ENCODE data around the gene TIMM29. TPM values are rescaled to one million over a fixed set of nuclear protein-coding genes. Genes with fewer than 3 reads are reported as not detected.

Gene TIMM29
- total and polyA plus RNA-seq, 9 of the 15 experiments (the other 6 are each of a cell fraction or from before 2014, with no cell fraction given), result 2.4 to 29.4 (median 16.3) TPM

GRCh38 chr19:10960314-10961072, 31.9 kb downstream of the TIMM29 start, which contains the start of gene SMARCA4 (continued):
- TF ChIP-seq ZNF277 (CRISPR knock-in tag; IDR thresholded peaks at IDR 0.05; ENCODE audit: borderline replicate concordance) (no peak), THRB (CRISPR knock-in tag; conservative IDR thresholded peaks at IDR 0.05) (no peak), FIP1L1 (IDR thresholded peaks at IDR 0.05; ENCODE audit: low read depth, low read length, poor library complexity, severe bottlenecking) (peak; percentile 82), POU5F1 (IDR thresholded peaks at IDR 0.05; ENCODE audit: borderline replicate concordance, low read depth, low read length, partially characterized antibody) (peak; percentile 90), KLF13 (tag; IDR thresholded peaks at IDR 0.05; ENCODE audit: borderline replicate concordance, low read depth) (peak; percentile 87), ZNF318 (IDR thresholded peaks at IDR 0.05; ENCODE audit: borderline replicate concordance in 1 of 2, low read depth in 1 of 2) (no peak), MAFK (IDR thresholded peaks at IDR 0.05; ENCODE audit: low read length) (no peak), TEAD1 (CRISPR knock-in tag; IDR thresholded peaks at IDR 0.05) (peak in 1 of 2 experiments; percentile 39; a peak in 1 of 4 replicates), NRF1 (conservative IDR thresholded peaks at IDR 0.05 in 1 of 2, IDR thresholded peaks at IDR 0.05 in 1 of 2) (peak; percentile 100), TBP (optimal IDR thresholded peaks at IDR 0.05; ENCODE audit: low read depth, low read length) (peak; percentile 68), CXXC5 (CRISPR knock-in tag; IDR thresholded peaks at IDR 0.05) (peak; percentile 92), ZNF165 (CRISPR knock-in tag; IDR thresholded peaks at IDR 0.05; ENCODE audit: borderline replicate concordance) (no peak), ZBTB34 (CRISPR knock-in tag; IDR thresholded peaks at IDR 0.05) (no peak), EP400 (IDR thresholded peaks at IDR 0.05) (peak; percentile 76)

Data from K562 (cell line).